Muscle layer of duodenum (tissue), 2 donors: Measurements from ENCODE around the gene PPM1G.
"Not testable (repeated sequence)": the region's sequence is repeated elsewhere in the genome, so short reads cannot be mapped to it uniquely, and the experiment has no call there.

Experiments
- H3K27ac ChIP-seq: one replicate; pipeline ENCODE4 v1.7.0; 2013; ENCODE audit warnings: mild to moderate bottlenecking, low read length
- H3K27me3 ChIP-seq: one replicate; pipeline ENCODE4 v1.7.0; 2013; ENCODE audit warnings: low read depth, mild to moderate bottlenecking, control low read depth, low read length
- H3K36me3 ChIP-seq, 2 donors: one replicate each; pipeline ENCODE4 v1.7.0; 2013; ENCODE audit warnings: low read length in 2 of 2, control low read depth in 1 of 2, mild to moderate bottlenecking in 1 of 2; ENCODE audit not compliant: insufficient read depth in 2 of 2, control insufficient read depth in 1 of 2
- H3K4me1 ChIP-seq, 2 donors: one replicate each; pipeline ENCODE4 v1.7.0; 2013; ENCODE audit warnings: low read length in 2 of 2, mild to moderate bottlenecking in 2 of 2, control low read depth in 1 of 2, moderate library complexity in 1 of 2; ENCODE audit not compliant: insufficient read depth in 2 of 2, control insufficient read depth in 1 of 2
- H3K4me3 ChIP-seq, 2 donors: one replicate each; pipeline ENCODE4 v1.7.0; 2013; ENCODE audit warnings: low read length in 2 of 2, low read depth in 1 of 2, mild to moderate bottlenecking in 1 of 2
- H3K9me3 ChIP-seq, 2 donors: one replicate each; pipeline ENCODE4 v1.7.0; 2013; ENCODE audit warnings: low read length in 2 of 2, control low read depth in 1 of 2, mild to moderate bottlenecking in 1 of 2; ENCODE audit not compliant: control insufficient read depth in 1 of 2
- donor health status: healthy.

PPM1G gene

GRCh38 chr2:27370026-27370815 lies 39.2 kb downstream of the PPM1G start, which contains the start of the genes EIF2B4 and SNX17:
Gene EIF2B4, minus strand, starts transcription at chr2:27370338. Its CDS starts 24 bp downstream, at chr2:27370314.
Gene SNX17, plus strand, starts transcription at chr2:27370616. Its CDS starts 128 bp downstream, at chr2:27370744.
- peak within 1 kb of the TSS; percentile 89 for H3K27ac ChIP-seq
- H3K36me3 ChIP-seq, result peaks cover 52 to 69% of the 10 kb centered on the region in 2 donors
- H3K27me3 ChIP-seq, result no peaks in the 10 kb centered on the region
- no peaks in the 10 kb centered on the region for H3K9me3 ChIP-seq
- peak within 1 kb of the TSS; percentile 86 to 97 for H3K4me3 ChIP-seq
- H3K4me1 ChIP-seq, result peaks cover 18 to 32% of the 10 kb centered on the region in 2 donors

DNA sequence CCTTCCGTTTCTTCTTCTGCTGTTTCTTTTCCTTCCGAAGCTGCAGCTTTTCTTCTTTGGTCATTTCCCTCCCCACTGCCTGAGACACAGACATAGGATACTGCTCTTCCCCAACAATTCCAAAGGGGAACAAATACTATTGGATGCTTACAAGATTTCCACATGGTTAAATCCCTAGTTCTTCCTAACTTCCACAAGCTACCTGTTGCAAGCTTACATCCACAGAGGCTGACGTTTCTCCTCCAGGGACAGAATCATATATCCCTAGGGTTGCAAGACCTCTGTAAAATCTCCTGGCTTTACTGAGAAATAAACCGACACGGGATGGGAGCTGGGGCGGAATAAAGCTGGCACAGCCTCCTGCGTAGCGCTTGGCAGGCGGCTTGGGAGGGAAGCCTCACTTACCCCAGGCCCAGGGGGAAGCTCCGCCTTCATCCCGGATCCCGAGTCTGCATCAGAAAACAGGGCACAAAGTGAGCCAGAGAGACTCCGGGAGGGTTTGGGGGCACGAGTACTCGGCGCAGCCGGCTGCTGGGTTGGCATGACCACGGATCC lies 39.8 kb downstream of the PPM1G start:
- peaks cover 18 to 32% of the 10 kb centered on the region in 2 donors for H3K4me1 ChIP-seq
- no peaks in the 10 kb centered on the region for H3K9me3 ChIP-seq
- H3K36me3 ChIP-seq, result peaks cover 49 to 64% of the 10 kb centered on the region in 2 donors
- H3K27ac ChIP-seq, result peak overlapping the region; percentile 82
- H3K27me3 ChIP-seq, result no peaks in the 10 kb centered on the region
- H3K4me3 ChIP-seq, result peak overlapping the region; percentile 86 to 97

DNA sequence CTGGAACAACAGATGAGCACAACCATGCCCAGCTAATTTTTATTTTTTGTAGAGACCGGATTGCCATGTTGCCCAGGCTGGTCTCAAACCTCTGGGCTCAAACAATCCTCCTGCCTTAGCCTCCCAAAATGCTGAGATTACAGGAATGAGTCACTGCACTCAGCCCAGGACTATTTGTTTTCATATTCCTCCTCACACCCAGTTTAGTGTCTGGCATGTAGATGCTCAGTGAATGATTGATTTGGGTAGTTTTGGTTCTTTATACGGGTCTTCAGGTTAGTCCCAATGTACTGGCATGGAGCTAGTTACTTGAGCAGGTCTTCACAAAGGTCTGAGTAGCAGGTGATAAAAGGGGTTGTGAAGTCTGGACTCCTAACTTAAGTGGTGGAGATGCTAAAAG lies 45.5 kb downstream of the PPM1G start:
- no peaks in the 10 kb centered on the region for H3K27me3 ChIP-seq
- peaks cover 38 to 48% of the 10 kb centered on the region in 2 donors for H3K36me3 ChIP-seq
- H3K4me3 ChIP-seq, result no peak overlapping the region
- H3K9me3 ChIP-seq, result no peaks in the 10 kb centered on the region
- peaks cover 4 to 6% of the 10 kb centered on the region in 2 donors for H3K4me1 ChIP-seq
- H3K27ac ChIP-seq, result no peak overlapping the region

DNA sequence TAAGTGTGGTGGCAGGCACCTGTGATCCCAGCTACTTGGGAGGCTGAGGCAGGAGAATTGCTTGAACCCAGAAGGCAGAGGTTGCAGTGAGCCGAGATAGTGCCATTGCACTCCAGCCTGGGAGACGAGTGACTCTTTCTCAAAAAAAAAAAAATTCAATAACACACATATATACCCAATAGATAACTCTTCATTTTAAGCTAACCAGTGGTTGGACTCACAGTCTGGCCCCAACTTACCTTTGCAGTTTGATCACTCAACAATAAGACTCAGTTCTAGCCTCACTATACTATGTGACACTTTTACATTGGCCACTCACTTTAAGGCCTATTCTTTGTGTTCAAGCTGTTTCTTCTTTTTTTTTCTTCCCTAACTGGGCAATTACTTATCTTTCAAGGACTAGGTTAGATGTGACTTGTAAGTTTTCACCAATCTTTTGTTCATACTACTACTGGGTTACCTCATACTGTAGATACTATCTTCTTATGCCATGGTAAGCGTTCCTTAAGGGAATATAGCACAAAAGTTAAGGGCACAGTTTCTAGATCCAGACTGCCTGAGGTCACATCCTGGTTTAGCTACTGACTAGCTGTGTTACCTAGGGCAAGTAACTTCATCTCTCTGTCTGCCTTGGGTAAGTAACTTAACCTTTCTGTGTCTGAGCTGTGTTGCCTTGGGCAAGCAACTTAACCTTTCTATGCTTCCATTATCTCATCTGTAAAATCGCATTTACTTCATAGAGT lies 46.5 kb downstream of the PPM1G start:
- no peaks in the 10 kb centered on the region for H3K27me3 ChIP-seq
- H3K36me3 ChIP-seq, result peaks cover 31 to 38% of the 10 kb centered on the region in 2 donors
- H3K4me3 ChIP-seq, result no peak overlapping the region
- no peak overlapping the region for H3K27ac ChIP-seq
- no peaks in the 10 kb centered on the region for H3K4me1 ChIP-seq
- H3K9me3 ChIP-seq, result no peaks in the 10 kb centered on the region

DNA sequence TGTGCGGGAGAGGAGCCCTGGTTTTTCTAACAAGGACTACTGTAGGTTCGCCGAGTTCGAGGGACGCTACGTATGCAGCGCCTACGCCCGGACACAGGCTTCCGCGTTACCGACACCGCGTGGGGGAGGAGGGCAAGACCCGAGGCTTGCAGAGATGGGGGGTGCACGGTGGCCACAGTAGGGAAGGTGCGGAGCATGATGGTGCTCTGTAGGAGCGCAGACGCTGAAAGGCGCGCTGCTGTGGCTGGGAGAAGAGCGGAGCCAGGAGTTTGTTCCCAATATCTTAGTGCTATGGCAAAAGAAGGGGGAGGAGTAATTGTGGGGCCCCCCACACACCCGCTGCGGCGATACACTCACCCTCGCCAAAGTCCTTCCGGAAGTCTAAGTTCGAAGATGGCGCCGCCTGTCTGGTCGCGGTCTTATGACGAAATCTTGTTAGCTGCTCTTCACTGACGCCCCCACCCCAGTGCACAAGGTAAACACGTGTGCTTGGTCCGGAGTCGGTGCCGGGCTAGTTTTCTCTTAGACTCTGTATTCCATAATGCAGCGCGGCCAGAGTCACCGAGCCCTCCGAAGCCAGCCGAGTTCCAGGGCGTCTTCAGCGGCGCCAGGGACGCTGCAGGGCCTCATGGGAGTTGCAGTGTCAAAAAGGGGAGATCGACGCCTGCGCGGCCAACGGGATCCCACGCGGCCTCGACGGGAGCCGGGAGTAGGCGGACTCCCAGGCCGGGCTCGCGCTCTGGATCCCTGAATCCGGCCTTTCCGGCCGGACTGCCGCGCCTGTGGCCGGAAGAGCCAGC lies 52.8 kb downstream of the PPM1G start, which contains the start of gene GTF3C2:
GTF3C2 (minus strand) TSS at position 383 of the 800 bp plus-strand sequence. CDS start 13,210 bp downstream, outside the sequence.
- peak within 1 kb of the TSS; percentile 95 for H3K27ac ChIP-seq
- H3K4me1 ChIP-seq, result peaks cover 5 to 23% of the 10 kb centered on the region in 2 donors
- peak within 1 kb of the TSS; percentile 99 to 100 for H3K4me3 ChIP-seq
- H3K9me3 ChIP-seq, result no peaks in the 10 kb centered on the region
- peaks cover 0 to 5% of the 10 kb centered on the region in 2 donors for H3K36me3 ChIP-seq
- no peaks in the 10 kb centered on the region for H3K27me3 ChIP-seq

- Histone ChIP-seq H3K27ac (peak overlapping the region; percentile 95), H3K9me3 (no peaks in the 10 kb centered on the region), H3K36me3 (peaks cover 0 to 5% of the 10 kb centered on the region in 2 donors), H3K4me3 (peak overlapping the region; percentile 99 to 100), H3K4me1 (peaks cover 5 to 23% of the 10 kb centered on the region in 2 donors), H3K27me3 (no peaks in the 10 kb centered on the region)
Observed at GRCh38 chr2:27356056-27356381, 53.4 kb downstream of the PPM1G start.

DNA sequence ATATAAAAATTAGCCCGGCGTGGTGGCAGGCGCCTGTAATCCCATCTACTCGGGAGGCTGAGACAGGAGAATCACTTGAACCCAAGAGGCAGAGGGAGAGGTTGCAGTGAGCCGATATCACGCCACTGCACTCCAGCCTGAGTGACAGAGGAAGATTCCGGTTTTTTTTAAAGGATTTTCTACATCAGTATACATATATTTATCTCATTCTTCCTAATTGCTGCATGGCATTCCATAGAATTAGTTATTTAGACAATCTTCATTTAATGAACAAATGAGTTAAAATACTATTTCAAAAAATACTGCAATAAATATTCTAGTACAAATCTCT lies 54.8 kb downstream of the PPM1G start:
- H3K4me3 ChIP-seq, result no peak overlapping the region
- H3K9me3 ChIP-seq, result no peaks in the 10 kb centered on the region
- H3K4me1 ChIP-seq, result peaks cover 5 to 23% of the 10 kb centered on the region in 2 donors
- H3K36me3 ChIP-seq, result peaks cover 4 to 5% of the 10 kb centered on the region in 2 donors
- H3K27me3 ChIP-seq, result no peaks in the 10 kb centered on the region
- no peak overlapping the region for H3K27ac ChIP-seq

DNA sequence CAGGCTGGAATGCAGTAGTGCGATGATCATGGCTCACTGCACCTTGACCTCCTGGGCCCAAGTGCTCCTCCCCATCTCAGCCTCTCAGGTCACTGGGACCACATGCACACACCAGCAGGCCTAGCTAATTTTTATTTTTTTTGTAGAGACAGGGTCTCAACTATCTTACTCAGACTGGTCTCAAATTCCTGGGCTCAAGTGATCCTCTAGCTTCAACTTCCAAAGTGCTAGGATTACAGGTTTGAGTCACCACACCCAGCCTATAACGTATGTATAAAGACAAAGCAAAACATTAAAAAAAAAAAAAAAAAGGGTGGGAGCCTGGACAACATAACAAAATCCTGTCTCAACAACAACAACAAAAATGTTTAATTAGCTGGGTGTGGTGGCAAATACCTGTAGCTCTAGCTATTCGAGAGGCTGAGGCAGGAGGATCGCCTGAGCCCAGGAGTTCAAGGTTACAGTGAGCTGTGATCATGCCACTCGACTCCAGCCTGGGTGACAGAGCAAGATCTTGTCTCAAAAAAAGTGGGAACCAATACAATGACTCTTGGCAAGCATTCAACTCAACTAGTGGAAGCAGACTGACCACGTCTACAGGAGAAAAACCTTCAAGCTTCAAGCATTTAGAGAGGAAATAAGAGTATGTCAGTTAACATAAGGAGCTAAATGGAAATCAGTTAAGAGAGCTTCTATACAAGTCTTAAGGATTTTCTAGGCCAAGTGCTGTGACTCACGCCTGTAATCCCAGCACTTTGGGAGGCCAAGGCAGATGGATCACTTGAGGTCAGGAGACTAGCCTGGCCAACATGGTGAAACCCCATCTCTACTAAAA lies 55.4 kb downstream of the PPM1G start:
- Histone ChIP-seq H3K4me3 (no peak overlapping the region), H3K36me3 (peaks cover 4 to 5% of the 10 kb centered on the region in 2 donors), H3K9me3 (no peaks in the 10 kb centered on the region), H3K4me1 (peaks cover 5 to 23% of the 10 kb centered on the region in 2 donors), H3K27me3 (no peaks in the 10 kb centered on the region), H3K27ac (no peak overlapping the region)

DNA sequence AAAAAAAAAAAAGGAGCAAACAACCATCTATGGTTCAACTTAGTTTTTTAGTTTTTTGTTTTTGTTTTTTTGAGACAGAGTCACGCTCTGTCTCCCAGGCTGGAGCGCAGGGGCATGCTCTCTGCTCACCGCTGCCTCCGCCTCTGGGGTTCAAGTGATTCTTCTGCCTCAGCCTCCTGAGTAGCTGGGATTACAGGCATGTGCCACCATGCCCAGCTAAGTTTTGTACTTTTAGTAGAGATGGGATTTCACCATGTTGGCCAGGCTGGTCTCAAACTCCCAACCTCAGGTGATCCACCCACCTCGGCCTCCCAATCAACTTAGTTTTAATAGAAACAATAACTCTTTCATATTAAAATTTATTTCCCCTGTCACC lies 56.0 kb downstream of the PPM1G start:
- not testable (repeated sequence) for H3K4me3 ChIP-seq, H3K36me3 ChIP-seq, H3K27me3 ChIP-seq, H3K27ac ChIP-seq, H3K9me3 ChIP-seq
- H3K4me1 ChIP-seq, result peaks cover 5 to 23% of the 10 kb centered on the region in 2 donors

DNA sequence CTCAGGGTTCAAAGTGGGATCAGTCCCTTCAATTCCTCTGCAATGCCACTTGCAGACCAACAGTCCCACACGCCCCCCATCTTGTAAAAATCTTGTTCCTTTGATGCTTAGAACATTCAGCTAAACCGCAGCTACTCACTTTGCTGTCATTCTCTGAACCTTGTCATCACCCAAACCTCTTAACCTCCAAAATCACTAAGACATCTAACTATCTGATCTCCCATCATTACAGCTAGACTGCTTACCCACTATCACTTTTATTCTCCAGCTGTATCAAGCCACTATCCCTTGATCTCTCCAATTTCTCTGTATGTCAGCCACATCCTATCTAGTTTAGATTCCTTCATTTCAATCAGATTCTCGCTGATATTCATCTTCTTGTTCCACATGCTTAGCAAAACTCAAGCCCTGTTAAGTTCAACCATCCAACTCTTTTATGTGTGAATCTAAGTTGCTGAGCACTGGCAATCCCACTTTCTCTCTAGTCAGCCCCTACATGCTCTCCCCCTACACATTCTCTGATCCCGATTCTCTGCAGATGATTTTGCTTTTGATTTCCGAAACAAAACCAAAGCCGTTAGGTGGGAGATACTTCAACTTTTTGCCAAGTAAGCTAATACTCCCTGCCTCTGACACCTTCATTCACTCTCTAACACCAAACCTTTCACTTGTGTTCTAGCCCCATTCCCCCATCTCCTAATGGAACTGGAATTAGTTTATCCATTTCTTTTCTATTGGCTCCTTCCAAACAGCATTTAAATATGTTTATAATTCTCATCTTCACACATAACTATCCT lies 57.4 kb downstream of the PPM1G start:
- no peak overlapping the region for H3K27ac ChIP-seq
- peaks cover 4 to 5% of the 10 kb centered on the region in 2 donors for H3K36me3 ChIP-seq
- H3K4me1 ChIP-seq, result peaks cover 5 to 23% of the 10 kb centered on the region in 2 donors
- H3K27me3 ChIP-seq, result no peaks in the 10 kb centered on the region
- H3K9me3 ChIP-seq, result no peaks in the 10 kb centered on the region
- no peak overlapping the region for H3K4me3 ChIP-seq
